Activated T-helper 1 cell treated with anti-CD3 and anti-CD28 coated beads, Interleukin-12 subunit alpha, Interleukin-12 subunit beta, Interleukin-2, Interleukin-4 antibody, amounts not matched to agents 30 ng/mL and 10 ng/mL and 1 ng/mL, durations not matched to agents 14 hours and 24 hours and 36 hours (primary cell): ENCODE measurements around the gene ZNF621. TPM values are rescaled to one million over a fixed set of nuclear protein-coding genes. Genes with fewer than 3 reads are reported as not detected.
"Not testable (repeated sequence)": the region's sequence is repeated elsewhere in the genome, so short reads cannot be mapped to it uniquely, and the experiment has no call there.

Experiments used
- DNase-seq: peaks from one replicate; pipeline ENCODE4 v3.0.0; 2021; ENCODE audit warnings: low spot score
- H3K27ac Mint-ChIP-seq: one replicate; pipeline ENCODE4 v1.8.0; 2021; ENCODE audit warnings: mild to moderate bottlenecking, mixed read lengths
- H3K27me3 Mint-ChIP-seq: one replicate; pipeline ENCODE4 v1.8.0; 2022; ENCODE audit warnings: mild to moderate bottlenecking, moderate library complexity, mixed read lengths; ENCODE audit not compliant: insufficient read depth
- H3K36me3 Mint-ChIP-seq: one replicate; pipeline ENCODE4 v1.8.0; 2021; ENCODE audit warnings: low read depth, mixed read lengths
- H3K4me1 Mint-ChIP-seq: one replicate; pipeline ENCODE4 v1.8.0; 2021; ENCODE audit warnings: low read depth, mixed read lengths
- H3K4me3 Mint-ChIP-seq: one replicate; pipeline ENCODE4 v1.8.0; 2021; ENCODE audit warnings: mild to moderate bottlenecking, moderate library complexity, mixed read lengths
- H3K9me3 Mint-ChIP-seq: one replicate; pipeline ENCODE4 v1.8.0; 2021; ENCODE audit warnings: mixed read lengths
- intact Hi-C: fragments of 100-400 bp; cut with micrococcal nuclease; formaldehyde crosslinking; loops from one replicate; pipeline ENCODE4 v1.15.1; 2024
- total RNA-seq: library from RNA; stranded (reverse); gene quantifications from 2 replicates; pipeline ENCODE4 v1.2.3, GENCODE V29; 2022

Gene ZNF621
- total RNA-seq, 1 donor from 2014 or later = 18.3 TPM

DNA sequence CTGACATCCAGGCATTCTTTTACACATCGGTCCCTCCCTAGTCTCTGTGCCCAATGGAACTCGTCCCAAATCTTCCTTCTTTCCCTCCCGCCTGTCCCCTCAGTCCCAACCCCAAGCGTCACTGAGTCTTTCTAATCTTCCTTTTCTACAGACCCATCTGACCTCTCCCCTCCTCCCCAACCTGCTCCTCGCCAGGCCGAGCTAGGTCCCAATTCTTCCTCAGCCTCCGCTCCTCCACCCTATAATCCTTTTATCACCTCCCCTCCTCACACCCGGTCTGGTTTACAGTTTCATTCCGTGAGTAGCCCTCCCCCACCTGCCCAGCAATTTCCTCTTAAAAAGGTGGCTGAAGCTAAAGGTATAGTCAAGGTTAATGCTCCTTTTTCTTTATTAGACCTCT, 37.7 kb downstream of the ZNF621 start:
- H3K4me3 Mint-ChIP-seq, H3K4me1 Mint-ChIP-seq, H3K9me3 Mint-ChIP-seq, intact Hi-C loops, DNase-seq, H3K27me3 Mint-ChIP-seq, H3K27ac Mint-ChIP-seq, H3K36me3 Mint-ChIP-seq: not testable (repeated sequence)

DNA sequence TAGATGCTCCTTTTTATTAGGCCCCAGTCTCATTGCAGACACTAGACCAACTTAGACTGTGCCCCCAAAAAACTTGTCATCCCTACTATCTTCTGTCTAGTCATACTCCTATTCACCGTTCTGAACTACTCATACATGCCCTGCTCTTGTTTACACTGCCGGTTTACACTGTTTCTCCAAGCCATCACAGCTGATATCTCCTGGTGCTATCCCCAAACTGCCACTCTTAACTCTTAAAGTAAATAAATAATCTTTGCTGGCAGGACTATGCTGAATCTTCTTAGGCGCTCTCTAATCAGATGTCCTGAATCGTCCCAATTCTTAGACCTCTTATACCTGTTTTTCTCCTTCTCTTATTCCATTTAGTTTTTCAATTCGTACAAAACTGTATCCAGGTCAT, 40.9 kb downstream of the ZNF621 start:
- H3K4me1 Mint-ChIP-seq, H3K9me3 Mint-ChIP-seq, intact Hi-C loops, DNase-seq, H3K36me3 Mint-ChIP-seq, H3K27me3 Mint-ChIP-seq, H3K4me3 Mint-ChIP-seq, H3K27ac Mint-ChIP-seq: not testable (repeated sequence)

DNA sequence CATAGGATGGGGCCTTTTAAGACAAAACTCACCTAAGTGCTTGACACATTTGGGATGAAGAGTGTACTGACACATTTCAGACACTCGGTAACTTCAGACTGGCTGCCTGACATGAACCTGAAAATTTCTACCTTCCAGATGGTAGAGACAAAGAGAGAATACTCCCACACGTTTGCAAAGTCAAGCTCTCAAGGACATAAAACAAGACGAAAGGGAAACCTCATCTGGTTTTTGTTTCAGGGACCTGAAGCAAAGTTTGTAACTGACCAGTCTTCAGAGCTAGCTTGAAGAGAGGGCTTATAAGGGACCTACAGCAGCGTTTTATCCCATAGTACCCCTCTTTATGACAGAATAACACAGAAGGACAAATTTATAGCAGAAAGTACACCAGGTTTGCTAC, 41.9 kb downstream of the ZNF621 start:
- H3K27ac Mint-ChIP-seq = no peak overlapping the region
- intact Hi-C loops = no loop called here
- H3K27me3 Mint-ChIP-seq = peaks cover 2% of the 10 kb centered on the region
- no peaks in the 10 kb centered on the region for H3K36me3 Mint-ChIP-seq
- DNase-seq = no peak
- H3K9me3 Mint-ChIP-seq = no peaks in the 10 kb centered on the region
- H3K4me1 Mint-ChIP-seq = no peaks in the 10 kb centered on the region
- H3K4me3 Mint-ChIP-seq = no peak overlapping the region

DNA sequence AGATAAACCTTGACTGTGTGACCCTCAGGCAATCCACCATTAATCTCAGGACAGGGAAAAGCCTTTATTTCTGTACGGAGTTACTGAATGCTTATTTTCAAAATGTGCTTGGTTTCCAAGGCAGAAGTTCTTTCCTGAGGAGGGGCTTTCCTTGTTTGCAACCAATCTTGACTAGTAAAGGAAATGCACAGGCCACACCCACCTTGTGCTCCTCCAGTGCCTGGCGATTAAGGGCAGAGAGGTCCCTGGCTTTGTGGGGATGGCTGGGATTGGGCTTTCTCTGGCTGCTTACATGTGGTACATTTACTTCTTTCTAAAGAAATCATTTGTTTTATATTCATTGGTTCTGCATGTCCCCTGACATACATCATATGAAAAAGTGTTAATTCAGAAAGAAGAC, 47.8 kb downstream of the ZNF621 start:
- Mint-ChIP-seq H3K27ac (no peak overlapping the region), H3K9me3 (no peaks in the 10 kb centered on the region), H3K36me3 (no peaks in the 10 kb centered on the region), H3K4me3 (no peak overlapping the region), H3K27me3 (peaks cover 10% of the 10 kb centered on the region), H3K4me1 (no peaks in the 10 kb centered on the region)
- intact Hi-C loops = no loop called here
- no peak for DNase-seq

DNA sequence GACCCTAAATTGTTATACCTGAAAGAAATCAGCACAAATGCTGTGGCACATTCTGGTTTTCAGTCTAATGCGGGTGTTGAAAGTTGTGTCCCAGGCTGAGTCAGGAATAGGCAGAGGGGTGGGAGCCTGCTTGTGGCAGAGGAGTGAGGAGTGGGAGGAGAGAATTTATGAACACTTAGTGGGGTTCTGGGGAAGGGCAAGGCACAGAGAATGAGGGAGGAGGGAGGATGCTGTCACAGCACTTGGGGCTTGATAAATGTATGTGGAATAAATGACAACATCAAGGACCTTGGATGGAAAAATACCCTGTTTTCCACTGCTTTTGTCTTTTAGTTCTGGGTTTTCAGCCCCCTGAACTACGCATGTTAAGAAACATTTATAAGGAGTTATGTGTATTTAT, 49.3 kb downstream of the ZNF621 start:
- intact Hi-C loops = no loop called here
- Mint-ChIP-seq H3K36me3 (no peaks in the 10 kb centered on the region), H3K27ac (no peak overlapping the region), H3K4me1 (no peaks in the 10 kb centered on the region), H3K27me3 (peaks cover 10% of the 10 kb centered on the region), H3K9me3 (no peaks in the 10 kb centered on the region), H3K4me3 (no peak overlapping the region)
- DNase-seq = no peak

DNA sequence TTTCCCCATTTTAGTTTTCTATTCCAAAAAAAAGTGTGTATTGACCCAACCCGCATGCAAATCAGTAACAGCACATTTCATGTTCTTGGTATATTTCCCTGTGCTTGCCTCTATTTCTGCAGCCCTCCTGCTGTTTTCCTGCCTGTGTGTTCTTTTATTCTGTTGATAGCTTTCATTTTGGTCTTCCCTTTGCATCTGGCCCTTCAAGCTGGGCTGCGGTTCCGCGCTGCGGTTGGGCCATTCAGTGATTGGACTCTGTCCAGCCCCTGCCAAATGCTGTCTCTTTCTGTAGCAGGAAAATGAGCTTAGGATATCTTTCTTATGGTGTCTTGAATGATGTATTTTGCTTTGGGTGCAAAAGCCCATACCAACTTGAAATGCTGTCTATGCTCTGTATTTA, 49.9 kb downstream of the ZNF621 start:
- Mint-ChIP-seq H3K4me1 (no peaks in the 10 kb centered on the region), H3K27me3 (peaks cover 10% of the 10 kb centered on the region), H3K36me3 (no peaks in the 10 kb centered on the region), H3K4me3 (no peak overlapping the region), H3K9me3 (no peaks in the 10 kb centered on the region), H3K27ac (no peak overlapping the region)
- intact Hi-C loops = no loop called here
- no peak for DNase-seq

DNA sequence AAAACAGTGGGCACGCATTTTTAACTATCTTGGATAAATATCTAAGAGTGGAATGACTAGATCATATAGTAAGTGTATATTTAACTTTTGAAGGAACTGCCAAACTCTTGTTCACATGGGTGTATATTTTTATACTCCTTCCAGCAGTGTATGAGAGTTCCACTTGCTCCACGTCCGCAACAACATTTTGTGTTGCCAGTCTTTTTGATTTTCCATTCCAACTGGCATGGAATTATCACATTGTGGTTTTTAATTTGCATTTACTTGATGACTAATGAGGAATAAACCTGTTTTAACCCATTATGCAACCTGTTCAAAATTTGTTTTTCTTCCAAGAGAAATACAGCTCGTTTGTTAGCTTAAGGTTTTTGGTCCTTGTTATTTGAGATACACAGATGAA, 51.6 kb downstream of the ZNF621 start:
- peaks cover 10% of the 10 kb centered on the region for H3K27me3 Mint-ChIP-seq
- no peak overlapping the region for H3K27ac Mint-ChIP-seq
- no peak for DNase-seq
- H3K4me1 Mint-ChIP-seq = no peaks in the 10 kb centered on the region
- no peaks in the 10 kb centered on the region for H3K36me3 Mint-ChIP-seq
- no peak overlapping the region for H3K4me3 Mint-ChIP-seq
- no peaks in the 10 kb centered on the region for H3K9me3 Mint-ChIP-seq
- intact Hi-C loops = no loop called here

DNA sequence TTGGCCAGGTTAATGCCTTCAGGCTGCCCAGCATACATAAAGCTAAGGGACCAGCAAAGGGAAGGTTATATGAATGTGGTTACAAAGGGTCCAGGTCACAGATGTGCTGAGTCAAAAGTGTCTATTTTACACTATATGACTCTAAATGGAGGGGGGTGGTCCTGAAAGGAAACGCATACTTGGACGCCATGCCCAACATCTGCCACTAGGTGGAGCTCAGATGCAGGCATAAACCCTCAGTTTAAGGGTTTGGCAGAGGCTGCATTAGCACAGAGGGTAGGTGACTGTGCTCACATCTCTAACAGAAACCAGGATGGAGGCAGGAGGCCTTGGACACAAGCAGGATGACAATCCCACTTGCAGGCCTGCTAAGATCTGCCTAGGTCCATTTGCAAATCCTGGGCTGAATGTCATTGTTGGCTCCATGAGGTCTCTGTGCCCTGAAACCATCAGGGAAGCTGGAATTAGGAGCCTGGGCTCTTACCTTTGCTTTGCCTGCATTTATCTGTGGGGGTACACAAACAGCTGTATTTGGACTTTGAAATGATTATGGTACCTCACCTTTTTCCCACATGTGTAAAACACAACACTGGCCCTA, 55.8 kb downstream of the ZNF621 start:
- Mint-ChIP-seq H3K27me3 (peaks cover 4% of the 10 kb centered on the region), H3K27ac (no peak overlapping the region), H3K4me3 (no peak overlapping the region), H3K9me3 (no peaks in the 10 kb centered on the region), H3K36me3 (no peaks in the 10 kb centered on the region), H3K4me1 (no peaks in the 10 kb centered on the region)
- intact Hi-C loops = loop anchor here (1.0 to 10.0 kb wide), 7 partner anchors 253 to 1863 kb away; no protein-coding TSS in a partner anchor
- DNase-seq = peak; percentile 39

DNA sequence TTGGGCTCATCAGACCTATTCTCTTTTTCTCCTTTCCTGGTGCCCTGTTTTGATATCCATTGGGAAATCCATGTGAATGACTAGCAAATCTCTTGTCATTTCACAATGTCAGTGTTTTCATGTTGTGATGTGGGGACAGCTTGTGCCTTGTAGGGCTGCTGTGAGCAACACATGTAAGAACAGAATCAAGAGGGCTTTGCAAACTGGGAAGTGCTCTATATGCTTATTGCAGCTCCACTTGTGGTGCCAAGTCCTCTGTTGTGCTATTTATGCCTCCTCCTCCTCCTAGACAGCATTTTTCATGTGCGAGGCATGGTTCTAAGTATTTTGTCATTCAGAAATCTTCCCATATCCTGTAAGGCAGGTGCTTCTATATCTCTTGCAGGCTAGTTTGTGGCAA, 56.4 kb downstream of the ZNF621 start:
- no peaks in the 10 kb centered on the region for H3K4me1 Mint-ChIP-seq
- peaks cover 4% of the 10 kb centered on the region for H3K27me3 Mint-ChIP-seq
- no peak for DNase-seq
- intact Hi-C loops = loop anchor here (2.0 to 10.0 kb wide), 4 partner anchors 621 to 1611 kb away; no protein-coding TSS in a partner anchor
- H3K9me3 Mint-ChIP-seq = no peaks in the 10 kb centered on the region
- no peaks in the 10 kb centered on the region for H3K36me3 Mint-ChIP-seq
- H3K27ac Mint-ChIP-seq = no peak overlapping the region
- no peak overlapping the region for H3K4me3 Mint-ChIP-seq

DNA sequence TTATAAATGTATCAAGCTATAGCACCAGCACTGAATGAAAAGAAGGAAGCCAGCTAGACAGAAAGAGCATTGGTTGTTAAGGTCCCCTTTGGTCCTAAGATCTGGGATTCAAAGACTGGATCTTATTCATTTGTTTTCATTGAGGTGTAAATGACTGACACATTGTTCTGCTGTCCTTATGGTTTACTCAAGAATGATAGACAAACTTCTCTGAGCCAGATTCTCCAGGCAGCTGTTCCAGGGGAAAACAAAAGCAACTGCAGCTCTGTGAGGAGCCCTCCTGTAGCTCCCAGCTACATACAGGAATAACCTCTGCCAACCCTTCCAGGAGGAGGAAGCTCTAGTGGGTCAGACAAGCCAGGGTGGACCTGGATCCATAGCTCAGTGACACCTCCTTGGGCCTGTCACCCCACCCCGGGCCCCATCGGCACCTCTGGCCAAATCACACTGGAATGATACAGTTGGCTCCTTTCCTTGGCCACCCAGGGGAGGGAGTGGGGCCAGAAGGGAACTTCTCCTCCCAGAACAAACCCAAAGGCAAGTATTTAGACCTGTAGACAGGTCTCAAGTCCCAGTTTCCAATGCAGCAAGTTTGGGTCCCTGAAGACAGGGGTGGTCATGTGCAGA, 57.8 kb downstream of the ZNF621 start:
- H3K4me3 Mint-ChIP-seq = no peak overlapping the region
- intact Hi-C loops = loop anchor here (5.0 to 10.0 kb wide), 3 partner anchors 620 to 1610 kb away; no protein-coding TSS in a partner anchor
- H3K36me3 Mint-ChIP-seq = no peaks in the 10 kb centered on the region
- no peaks in the 10 kb centered on the region for H3K4me1 Mint-ChIP-seq
- no peaks in the 10 kb centered on the region for H3K9me3 Mint-ChIP-seq
- no peak overlapping the region for H3K27ac Mint-ChIP-seq
- DNase-seq = no peak
- peaks cover 4% of the 10 kb centered on the region for H3K27me3 Mint-ChIP-seq

DNA sequence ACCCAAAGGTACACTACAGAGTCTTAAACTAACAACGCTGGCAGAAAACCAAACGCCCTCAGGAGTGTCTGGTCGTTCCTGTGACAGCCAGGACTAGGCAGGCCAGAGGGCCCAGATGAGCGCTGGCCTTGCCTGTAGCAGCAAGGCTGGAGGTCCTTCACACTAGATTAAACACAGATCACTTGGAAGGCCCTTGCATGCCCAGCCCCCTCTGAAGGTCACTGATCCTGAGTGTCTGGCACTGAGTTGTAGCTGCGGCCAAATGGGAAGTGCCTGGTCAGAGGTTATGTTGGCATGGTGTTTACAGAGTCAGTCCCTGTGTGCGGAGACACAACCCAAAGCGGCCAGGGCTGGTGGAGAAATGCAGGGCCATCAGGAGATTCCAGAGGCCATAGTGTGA, 58.9 kb downstream of the ZNF621 start:
- intact Hi-C loops = loop anchor here (1.0 to 10.0 kb wide), 6 partner anchors 256 to 1609 kb away; no protein-coding TSS in a partner anchor
- no peak for DNase-seq
- Mint-ChIP-seq H3K4me3 (no peak overlapping the region), H3K4me1 (no peaks in the 10 kb centered on the region), H3K36me3 (no peaks in the 10 kb centered on the region), H3K9me3 (no peaks in the 10 kb centered on the region), H3K27me3 (peaks cover 4% of the 10 kb centered on the region), H3K27ac (no peak overlapping the region)

DNA sequence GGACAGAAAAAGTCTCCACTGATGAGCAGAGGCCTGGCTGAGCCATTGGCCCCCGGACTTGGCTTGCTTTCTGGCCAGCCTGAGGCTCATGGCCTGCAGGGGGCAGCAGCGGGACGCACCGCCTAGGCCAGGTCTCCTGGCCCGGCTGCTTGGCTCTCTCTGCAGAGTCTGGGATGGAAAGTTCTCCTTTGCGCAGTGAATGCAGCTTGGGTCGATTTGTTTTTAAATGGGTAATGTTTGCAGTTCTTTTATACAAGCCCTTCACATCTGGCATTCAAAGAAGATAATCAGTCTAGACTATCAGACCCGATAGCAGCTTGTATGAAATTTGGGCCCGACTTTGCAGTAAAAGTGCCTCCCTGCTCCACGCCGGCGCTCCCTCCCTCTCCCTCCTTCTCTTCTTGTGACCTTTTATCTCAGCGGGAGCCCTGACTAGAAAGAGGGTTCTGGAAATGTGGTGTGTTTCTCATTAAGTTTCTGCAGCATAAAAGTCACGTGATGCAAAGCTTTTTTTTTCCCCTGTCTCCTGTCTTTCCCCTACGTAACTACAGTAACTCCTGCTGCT, 59.9 kb downstream of the ZNF621 start:
- intact Hi-C loops = loop anchor here (1.0 to 10.0 kb wide), 6 partner anchors 257 to 1608 kb away; no protein-coding TSS in a partner anchor
- no peak overlapping the region for H3K27ac Mint-ChIP-seq

DNA sequence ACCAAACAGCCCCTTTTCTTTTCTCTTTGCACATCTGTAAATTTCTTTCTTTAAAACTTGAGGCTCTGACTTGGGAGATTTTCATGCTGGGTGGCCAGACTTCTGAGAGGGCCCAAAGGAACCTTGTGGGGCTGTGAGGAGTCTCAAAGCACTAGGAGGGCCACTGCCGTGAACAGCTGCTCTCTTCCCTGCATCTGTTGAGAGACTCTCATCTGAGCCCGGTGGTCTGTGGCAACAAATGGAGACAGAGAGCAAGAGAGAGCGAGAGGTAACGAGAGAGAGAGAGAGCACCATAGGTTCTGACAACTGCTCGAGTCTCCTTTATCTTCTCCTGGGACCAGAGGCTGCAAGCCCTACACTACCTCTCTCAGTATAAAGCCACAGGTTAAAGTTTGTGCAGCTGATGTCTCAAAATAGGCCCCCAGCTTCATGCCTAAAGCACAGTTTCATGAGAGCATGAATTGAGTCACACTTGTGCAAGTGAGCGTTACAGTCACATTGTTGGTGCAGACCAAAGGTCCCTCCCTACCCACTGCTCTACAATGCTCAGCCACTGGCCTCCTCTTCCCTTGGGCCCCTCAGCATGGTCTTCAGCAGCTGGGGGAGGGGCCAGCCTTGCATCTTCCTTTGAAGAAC, 60.7 kb downstream of the ZNF621 start:
- H3K4me1 Mint-ChIP-seq = no peaks in the 10 kb centered on the region
- intact Hi-C loops = loop anchor here (10.0 kb wide), 1 partner anchor 649 kb away; no protein-coding TSS in a partner anchor
- H3K36me3 Mint-ChIP-seq = no peaks in the 10 kb centered on the region
- no peaks in the 10 kb centered on the region for H3K9me3 Mint-ChIP-seq
- peaks cover 4% of the 10 kb centered on the region for H3K27me3 Mint-ChIP-seq
- H3K4me3 Mint-ChIP-seq = no peak overlapping the region
- no peak for DNase-seq
- H3K27ac Mint-ChIP-seq = no peak overlapping the region

More for the DNA sequence above, 59.9 kb downstream of the ZNF621 start:
- Mint-ChIP-seq H3K4me3 (no peak overlapping the region), H3K9me3 (no peaks in the 10 kb centered on the region), H3K27me3 (peaks cover 4% of the 10 kb centered on the region), H3K4me1 (no peaks in the 10 kb centered on the region), H3K36me3 (no peaks in the 10 kb centered on the region)
- peak; percentile 43 for DNase-seq
